Activated CD8-positive, alpha-beta memory T cell treated with anti-CD3 and anti-CD28 coated beads for 4 hours (primary cell): ENCODE results near the gene SLCO4A1.

Source experiments
- DNase-seq, 2 donors: peaks; one replicate each; pipeline ENCODE4 v3.0.0-alpha.2; 2020; ENCODE audit warnings: low read depth in 2 of 2

SLCO4A1 gene

DNA sequence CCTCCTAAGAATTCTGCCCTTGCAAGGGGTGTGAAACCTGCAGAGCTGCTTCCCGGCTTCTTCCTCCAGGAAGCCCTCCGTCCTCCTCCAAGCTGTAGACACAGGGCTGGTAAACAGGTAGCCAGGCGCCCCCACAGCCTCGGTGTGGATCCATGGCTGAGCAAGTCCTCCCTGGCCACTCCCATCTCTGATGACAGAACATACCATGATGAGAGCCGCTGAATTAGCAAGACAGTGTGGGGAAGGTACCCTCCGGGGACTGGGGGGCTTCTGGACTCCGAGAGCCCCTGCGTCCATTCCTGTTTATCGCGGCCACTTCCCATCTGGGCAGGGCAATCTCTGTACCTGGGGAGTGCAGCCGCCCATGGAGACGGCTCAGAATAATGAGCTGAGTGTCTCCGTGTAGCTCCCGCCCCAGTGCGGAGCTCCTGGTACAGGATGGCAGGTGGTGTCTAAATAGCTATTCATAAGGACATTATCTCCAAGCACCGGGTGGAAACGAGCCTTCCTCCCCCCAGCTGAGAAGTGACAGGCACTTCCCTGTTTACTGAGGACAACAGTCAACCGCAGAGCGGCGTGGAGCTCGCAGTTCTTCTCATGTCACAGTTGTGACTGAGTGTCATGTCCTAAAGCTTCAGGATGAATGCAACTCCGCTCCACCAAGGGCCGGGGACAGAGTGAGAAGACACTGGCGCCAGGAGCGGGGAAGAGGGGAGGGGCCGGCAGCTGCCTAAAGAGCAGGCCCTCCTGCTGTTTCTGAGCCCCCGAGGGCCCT lies 43.7 kb downstream of the SLCO4A1 start:
- DNase-seq: no peak

- DNase-seq: no peak
Observed at GRCh38 chr20:62686869-62687830, 44.8 kb downstream of the SLCO4A1 start.

DNA sequence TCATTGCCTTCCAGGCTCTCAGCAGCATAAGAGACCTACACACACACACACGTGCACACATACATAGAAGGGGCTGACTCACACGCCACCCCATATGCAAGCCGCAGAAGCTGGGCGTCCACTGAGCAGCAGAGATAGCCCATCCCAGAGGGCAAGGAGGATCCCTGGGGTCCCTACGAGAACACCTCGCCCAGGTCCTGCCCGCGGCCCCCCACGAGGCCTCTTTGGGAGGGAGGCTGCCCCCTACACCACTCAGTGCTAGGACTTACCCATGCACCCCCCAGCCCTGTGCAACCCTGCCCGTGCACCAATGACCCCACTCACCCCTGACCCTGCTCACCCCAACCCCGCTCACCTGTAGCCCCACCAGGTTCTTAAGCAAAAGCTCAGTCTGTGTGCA lies 45.8 kb downstream of the SLCO4A1 start:
- no peak for DNase-seq

- no peak for DNase-seq
Observed at GRCh38 chr20:62688855-62689460, 46.7 kb downstream of the SLCO4A1 start.

- no peak for DNase-seq
Observed at GRCh38 chr20:62689861-62690260, 47.6 kb downstream of the SLCO4A1 start.

GRCh38 chr20:62690261-62690820 lies 48.0 kb downstream of the SLCO4A1 start:
- DNase-seq: no peak

DNA sequence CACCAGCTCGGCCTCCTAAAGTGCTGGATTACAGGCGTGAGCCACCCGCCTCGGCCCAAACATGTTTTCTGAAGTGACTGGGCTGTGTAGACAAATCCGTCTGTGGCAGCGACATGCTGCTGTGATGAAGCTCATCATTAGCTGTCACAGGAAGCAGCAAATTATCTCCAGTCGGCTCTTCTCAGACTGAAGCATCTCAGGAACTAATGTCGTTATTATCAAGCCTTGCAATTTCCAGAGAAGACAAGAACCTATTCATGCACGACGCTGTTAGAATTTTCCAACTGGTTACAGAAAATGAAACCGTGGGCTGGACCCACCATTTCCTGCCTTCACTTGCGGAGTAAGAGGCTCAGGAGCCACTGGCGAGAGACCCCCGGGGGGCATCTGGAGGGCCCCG lies 49.2 kb downstream of the SLCO4A1 start:
- DNase-seq: no peak

DNA sequence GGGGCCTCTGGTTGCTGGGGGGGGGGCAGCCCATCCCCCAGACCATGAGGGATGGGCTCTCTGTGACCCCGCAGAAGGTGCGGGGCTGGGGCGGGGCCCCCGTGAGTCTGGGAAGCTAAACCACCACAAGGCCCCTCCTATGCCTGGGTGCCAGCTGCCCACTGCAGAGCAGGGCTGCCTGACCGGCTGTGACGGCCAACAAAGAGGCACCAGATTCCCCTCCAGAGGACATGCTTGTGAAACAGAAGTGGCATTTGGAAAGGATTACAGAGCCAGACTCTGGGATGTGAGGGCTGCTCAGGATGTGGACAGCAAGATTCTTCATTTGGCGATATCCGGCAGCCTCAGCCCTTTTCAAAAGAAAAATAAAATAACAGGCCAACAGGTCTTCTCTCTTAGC lies 49.9 kb downstream of the SLCO4A1 start:
- no peak for DNase-seq

DNA sequence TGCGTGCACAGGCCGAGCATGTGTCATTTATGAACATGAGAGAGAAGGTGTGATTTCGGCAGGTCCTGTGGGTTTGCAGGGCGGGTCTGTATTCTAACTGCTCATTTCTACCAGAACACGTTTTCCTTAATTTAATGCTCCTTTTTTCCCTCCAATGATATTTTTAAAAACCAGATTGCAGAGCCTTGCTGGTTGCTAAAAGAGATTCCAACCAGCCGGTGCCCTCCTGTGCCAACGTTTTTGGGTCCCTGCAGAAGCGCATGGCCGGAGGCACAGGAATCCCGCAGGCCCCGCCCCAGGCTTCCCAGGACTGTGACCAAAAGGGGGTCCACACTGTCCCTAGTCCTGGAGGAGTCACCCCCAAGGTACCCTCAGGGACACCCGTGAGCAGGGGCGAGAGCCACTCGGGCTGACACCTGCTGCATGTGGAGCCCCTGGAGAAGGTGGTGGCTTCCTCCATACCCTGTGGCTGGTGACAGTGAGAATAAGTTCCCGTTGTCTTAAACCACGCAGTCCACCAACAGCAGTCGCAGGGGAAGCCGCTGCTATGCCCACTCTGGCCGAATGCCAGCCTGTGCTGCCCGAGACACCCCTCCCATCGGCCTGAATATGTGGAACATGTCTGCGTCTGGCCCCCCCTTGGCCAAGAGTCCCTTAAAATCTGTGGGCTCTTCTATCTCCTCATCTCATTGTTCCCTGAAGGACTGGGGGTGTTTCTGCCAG lies 50.7 kb downstream of the SLCO4A1 start:
- DNase-seq: no peak

- DNase-seq: no peak
Observed at GRCh38 chr20:62693524-62693922, 51.2 kb downstream of the SLCO4A1 start.

- DNase-seq: no peak
Observed at GRCh38 chr20:62694106-62694505, 51.8 kb downstream of the SLCO4A1 start.

GRCh38 chr20:62694868-62695267 lies 52.6 kb downstream of the SLCO4A1 start:
- no peak for DNase-seq

GRCh38 chr20:62695448-62696414 lies 53.4 kb downstream of the SLCO4A1 start:
- DNase-seq: no peak

- DNase-seq: no peak
Observed at GRCh38 chr20:62696434-62696957, 54.2 kb downstream of the SLCO4A1 start.

DNA sequence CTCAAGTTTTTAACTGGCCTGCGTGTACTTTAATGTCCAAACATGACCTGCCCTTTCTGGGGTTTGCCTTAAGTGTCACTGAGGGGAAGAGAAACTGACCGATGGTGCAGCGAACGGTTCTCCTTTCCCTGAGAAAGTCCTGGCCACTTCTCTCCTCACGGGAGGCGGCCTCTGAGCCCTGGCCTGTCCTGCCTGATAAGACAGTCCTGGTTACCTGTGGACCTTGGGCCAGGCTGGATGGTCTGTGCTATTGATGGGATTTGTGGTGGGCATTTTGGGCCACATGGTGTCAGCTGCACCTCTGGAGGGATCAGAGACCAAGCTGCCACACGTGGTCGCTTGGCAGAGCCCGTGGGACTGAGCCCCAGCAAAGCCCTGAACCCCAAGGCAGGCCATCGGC lies 54.7 kb downstream of the SLCO4A1 start:
- DNase-seq: no peak

- no peak for DNase-seq
Observed at GRCh38 chr20:62697468-62697912, 55.2 kb downstream of the SLCO4A1 start.

GRCh38 chr20:62698231-62698630 lies 55.9 kb downstream of the SLCO4A1 start:
- no peak for DNase-seq

GRCh38 chr20:62699296-62699695 lies 57.0 kb downstream of the SLCO4A1 start:
- DNase-seq: no peak

DNA sequence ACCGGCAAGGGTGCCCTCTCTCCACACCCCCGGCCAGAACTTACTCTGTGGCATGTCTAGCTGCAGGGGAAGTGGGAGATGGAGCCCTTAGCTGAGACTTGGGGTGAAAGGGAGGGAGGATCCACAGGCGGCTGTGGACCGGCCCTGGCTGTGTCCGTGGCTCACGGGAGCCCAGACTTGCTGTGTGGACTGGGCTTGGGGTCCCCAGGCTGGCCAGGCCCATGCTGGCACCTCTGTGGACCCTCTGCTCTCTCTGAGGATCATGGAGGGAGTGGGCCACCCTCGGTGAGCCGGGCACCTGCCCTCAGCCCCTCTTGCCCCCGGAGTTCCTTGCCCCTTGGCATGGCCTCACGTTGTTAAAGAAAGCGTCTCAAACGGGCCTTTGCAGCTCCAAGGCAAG lies 57.4 kb downstream of the SLCO4A1 start:
- no peak for DNase-seq
